Neutrophil (primary cell): ENCODE measurements around the gene XBP1.

Experiments
- H3K27ac ChIP-seq: fragments of 200-600 bp; sonication (generic); 2 replicates; pipeline ENCODE4 v1.5.1; 2016; ENCODE audit warnings: mild to moderate bottlenecking, moderate library complexity
- H3K27me3 ChIP-seq: fragments of 200-600 bp; sonication (generic); 2 replicates; pipeline ENCODE4 v1.6.0; 2016; ENCODE audit warnings: mild to moderate bottlenecking
- H3K36me3 ChIP-seq: fragments of 200-600 bp; sonication (generic); 2 replicates; pipeline ENCODE4 v1.5.1; 2017
- H3K4me1 ChIP-seq, 2 experiments: fragments of 200-600 bp in 1 of 2; sonication (generic) in 1 of 2; 1 replicate in 1 of 2; 2 replicates in 1 of 2; pipeline versions ENCODE4 v1.5.1 to v1.6.1; 2013 to 2016; ENCODE audit warnings: low read depth in 1 of 2, low read length in 1 of 2, mild to moderate bottlenecking in 1 of 2, moderate library complexity in 1 of 2; ENCODE audit not compliant: control insufficient read depth in 1 of 2, insufficient read depth in 1 of 2
- H3K4me3 ChIP-seq, 2 experiments: fragments of 200-600 bp in 1 of 2; sonication (generic) in 1 of 2; 1 replicate in 1 of 2; 2 replicates in 1 of 2; pipeline ENCODE4 v1.5.1; 2013 to 2016; ENCODE audit warnings: low read depth in 1 of 2, low read length in 1 of 2, mild to moderate bottlenecking in 1 of 2, moderate library complexity in 1 of 2
- H3K9me3 ChIP-seq: fragments of 200-600 bp; sonication (generic); 2 replicates; pipeline ENCODE4 v1.5.1; 2016
- TF ChIP-seq, protein P1 (sequence below): fragments of 200-600 bp; sonication (generic); IDR thresholded peaks from 2 replicates; pipeline ENCODE4 v1.5.1; 2016; ENCODE audit warnings: antibody characterized with exemption

XBP1 gene

DNA sequence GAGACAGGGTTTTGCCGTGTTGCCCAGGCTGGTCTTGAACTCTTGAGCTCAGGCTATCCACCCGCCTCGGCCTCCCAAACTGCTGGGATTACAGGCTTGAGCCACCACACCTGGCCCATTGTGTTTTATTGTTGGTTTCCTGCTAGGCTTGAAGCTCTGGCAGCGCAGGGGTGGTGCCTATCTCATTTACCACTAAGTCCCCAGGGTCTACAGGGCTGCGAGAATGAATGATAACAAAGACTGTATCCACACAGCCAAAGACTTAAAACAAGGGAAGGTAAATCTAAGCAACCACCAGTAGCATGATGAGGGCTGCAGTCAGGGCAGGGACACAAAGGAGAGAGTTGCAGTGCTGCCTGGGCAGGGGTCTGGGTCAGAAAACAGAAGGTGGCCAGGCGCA lies 37.3 kb upstream of the XBP1 start:
- Histone ChIP-seq H3K9me3 (no peaks in the 10 kb centered on the region), H3K4me3 (no peak overlapping the region), H3K4me1 (peaks cover 8 to 14% of the 10 kb centered on the region in 2 experiments), H3K36me3 (no peaks in the 10 kb centered on the region), H3K27ac (no peak overlapping the region), H3K27me3 (no peaks in the 10 kb centered on the region)
- TF ChIP-seq, protein P1, sequence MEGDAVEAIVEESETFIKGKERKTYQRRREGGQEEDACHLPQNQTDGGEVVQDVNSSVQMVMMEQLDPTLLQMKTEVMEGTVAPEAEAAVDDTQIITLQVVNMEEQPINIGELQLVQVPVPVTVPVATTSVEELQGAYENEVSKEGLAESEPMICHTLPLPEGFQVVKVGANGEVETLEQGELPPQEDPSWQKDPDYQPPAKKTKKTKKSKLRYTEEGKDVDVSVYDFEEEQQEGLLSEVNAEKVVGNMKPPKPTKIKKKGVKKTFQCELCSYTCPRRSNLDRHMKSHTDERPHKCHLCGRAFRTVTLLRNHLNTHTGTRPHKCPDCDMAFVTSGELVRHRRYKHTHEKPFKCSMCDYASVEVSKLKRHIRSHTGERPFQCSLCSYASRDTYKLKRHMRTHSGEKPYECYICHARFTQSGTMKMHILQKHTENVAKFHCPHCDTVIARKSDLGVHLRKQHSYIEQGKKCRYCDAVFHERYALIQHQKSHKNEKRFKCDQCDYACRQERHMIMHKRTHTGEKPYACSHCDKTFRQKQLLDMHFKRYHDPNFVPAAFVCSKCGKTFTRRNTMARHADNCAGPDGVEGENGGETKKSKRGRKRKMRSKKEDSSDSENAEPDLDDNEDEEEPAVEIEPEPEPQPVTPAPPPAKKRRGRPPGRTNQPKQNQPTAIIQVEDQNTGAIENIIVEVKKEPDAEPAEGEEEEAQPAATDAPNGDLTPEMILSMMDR: no peak

DNA sequence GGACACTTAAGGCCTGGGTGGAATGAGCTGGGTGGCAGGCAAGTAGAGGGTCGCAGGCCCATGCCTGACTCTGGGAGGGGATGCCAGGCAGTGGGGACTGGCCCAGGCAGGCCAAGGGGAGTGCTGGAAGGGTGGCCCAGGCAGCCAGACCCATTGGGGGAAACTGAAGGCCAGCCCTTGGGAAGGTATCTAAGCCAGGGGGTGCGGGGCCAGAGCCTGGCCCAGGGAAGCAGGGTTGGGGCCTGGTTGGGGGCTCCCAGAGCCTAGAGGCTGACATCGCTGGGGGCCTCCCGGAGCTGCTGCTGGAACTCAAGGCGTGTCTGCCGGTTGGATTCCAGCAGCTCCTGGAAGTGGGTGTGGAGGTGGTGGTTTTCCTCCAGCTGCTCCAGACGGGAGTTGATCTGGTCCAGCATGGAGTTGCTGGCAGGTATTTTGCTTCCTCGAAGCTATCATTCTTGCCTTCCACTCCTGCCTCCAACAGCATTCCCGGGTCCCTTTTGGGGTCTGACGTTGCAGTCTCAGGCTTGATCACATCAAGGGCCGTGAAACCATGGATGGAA lies 35.3 kb upstream of the XBP1 start:
- Histone ChIP-seq H3K36me3 (no peaks in the 10 kb centered on the region), H3K4me1 (peaks cover 0 to 9% of the 10 kb centered on the region in 2 experiments), H3K9me3 (no peaks in the 10 kb centered on the region), H3K27ac (no peak overlapping the region), H3K4me3 (no peak overlapping the region), H3K27me3 (no peaks in the 10 kb centered on the region)
- TF ChIP-seq, protein P1: no peak

DNA sequence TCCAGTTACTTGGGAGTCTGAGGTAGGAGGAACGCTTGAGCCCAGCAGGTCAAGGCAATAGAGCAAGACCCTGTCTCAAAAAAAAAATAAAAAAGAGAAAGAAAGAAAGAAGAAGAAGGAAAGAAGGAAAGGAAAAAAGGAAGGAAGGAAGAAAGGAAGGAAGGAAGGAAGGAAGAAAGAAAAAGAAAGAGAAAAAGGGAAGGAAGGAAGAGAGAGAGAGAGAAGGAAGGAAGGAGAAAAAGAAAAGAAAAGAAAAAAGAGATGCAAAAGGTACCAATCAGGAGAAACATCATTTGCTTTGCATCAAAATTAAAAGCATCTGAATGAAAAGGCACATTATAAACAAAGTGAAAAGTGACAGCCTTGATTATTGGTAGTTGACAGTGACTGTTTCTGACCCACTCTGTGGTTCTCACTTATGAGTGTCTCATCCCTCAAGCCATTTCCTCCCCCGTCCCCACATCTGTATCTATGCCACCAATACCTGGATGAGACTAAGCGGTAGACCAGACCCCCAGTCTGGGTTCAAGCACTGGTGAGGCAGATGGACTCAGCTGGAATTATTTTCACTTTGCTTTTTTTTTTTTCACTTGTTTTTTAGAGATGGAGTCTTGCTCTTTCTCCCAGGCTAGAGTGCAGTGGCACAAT lies 33.0 kb upstream of the XBP1 start:
- H3K27me3 ChIP-seq: no peaks in the 10 kb centered on the region
- peaks cover 16 to 25% of the 10 kb centered on the region in 2 experiments for H3K4me1 ChIP-seq
- no peaks in the 10 kb centered on the region for H3K9me3 ChIP-seq
- TF ChIP-seq, protein P1: no peak
- no peak overlapping the region for H3K4me3 ChIP-seq
- no peaks in the 10 kb centered on the region for H3K36me3 ChIP-seq
- H3K27ac ChIP-seq: no peak overlapping the region

DNA sequence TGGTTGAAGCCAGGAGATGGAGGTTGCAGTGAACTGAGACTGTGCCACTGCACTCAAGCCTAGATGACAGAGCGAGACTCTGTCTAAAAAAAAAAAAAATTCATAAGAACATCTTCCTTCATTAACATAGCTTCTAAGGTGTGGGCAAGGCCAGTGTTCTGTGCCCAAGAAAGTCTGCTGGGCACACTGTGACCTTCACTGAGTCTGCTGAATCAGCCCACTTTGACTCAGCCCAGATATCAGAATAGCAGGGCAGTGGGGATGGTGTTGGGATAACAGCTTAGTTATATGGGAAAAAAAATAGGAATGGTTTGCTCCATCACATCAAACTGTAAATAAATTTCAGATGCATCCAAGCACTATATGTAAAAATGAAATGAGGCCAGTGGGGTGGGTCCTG lies 32.4 kb upstream of the XBP1 start:
- TF ChIP-seq, protein P1: no peak
- Histone ChIP-seq H3K27ac (no peak overlapping the region), H3K36me3 (no peaks in the 10 kb centered on the region), H3K9me3 (no peaks in the 10 kb centered on the region), H3K27me3 (no peaks in the 10 kb centered on the region), H3K4me1 (peaks cover 16 to 25% of the 10 kb centered on the region in 2 experiments), H3K4me3 (no peak overlapping the region)

- Histone ChIP-seq H3K27ac (no peak overlapping the region), H3K27me3 (no peaks in the 10 kb centered on the region), H3K9me3 (no peaks in the 10 kb centered on the region), H3K4me1 (peaks cover 20 to 25% of the 10 kb centered on the region in 2 experiments), H3K36me3 (no peaks in the 10 kb centered on the region), H3K4me3 (no peak overlapping the region)
- TF ChIP-seq, protein P1: no peak
Observed at GRCh38 chr22:28831140-28832072, 31.0 kb upstream of the XBP1 start.
